Breast epithelium (tissue), 3 donors: ENCODE data around the gene SOS1.

Experiments
- CTCF ChIP-seq, 3 donors: fragments of 450-650 bp; IDR thresholded peaks; one replicate each; pipeline ENCODE4 v1.5.1; 2016 to 2017; ENCODE audit warnings: antibody characterized with exemption in 3 of 3, mild to moderate bottlenecking in 3 of 3, moderate library complexity in 3 of 3
- POLR2A ChIP-seq: fragments of 450-650 bp; IDR thresholded peaks from one replicate; pipeline ENCODE4 v1.6.1; 2016; ENCODE audit warnings: antibody characterized with exemption, mild to moderate bottlenecking, moderate library complexity
- POLR2AphosphoS5 ChIP-seq, 3 donors: sonication (generic); formaldehyde crosslinking; IDR thresholded peaks; one replicate each; pipeline ENCODE4 v1.6.1; 2017; ENCODE audit warnings: antibody characterized with exemption in 3 of 3

- TF ChIP-seq CTCF (IDR thresholded peaks at IDR 0.05) (no peak), POLR2AphosphoS5 (IDR thresholded peaks at IDR 0.05) (no peak), POLR2A (no peak)
Observed at GRCh38 chr2:39133215-39133851, 12.5 kb upstream of the SOS1 start.
